ENCODE measurements around the gene RECQL. TPM values are rescaled to one million over a fixed set of nuclear protein-coding genes. Genes with fewer than 3 reads are reported as not detected.

RECQL gene
- total RNA-seq, 1 experiment from 2014 or later: 21.3 TPM

DNA sequence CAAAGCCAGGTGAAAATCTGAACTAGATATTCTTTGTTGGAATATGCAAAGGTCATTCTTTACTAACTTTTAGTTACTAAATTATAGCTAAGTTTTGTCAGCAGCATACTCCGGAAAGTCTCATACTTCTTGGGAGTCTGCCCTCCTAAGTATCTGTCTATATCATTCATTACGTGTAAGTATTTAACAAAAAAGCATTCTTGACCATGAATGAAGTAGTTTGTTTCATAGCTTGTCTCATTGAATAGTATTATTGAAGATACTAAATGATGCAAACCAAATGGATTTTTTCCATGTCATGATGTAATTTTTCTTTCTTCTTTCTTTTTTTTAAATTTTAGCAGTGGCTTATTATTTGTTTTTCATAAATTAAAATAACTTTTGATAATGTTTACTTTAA, 14.8 kb upstream of the RECQL start:
- H4K20me1 ChIP-seq (ENCODE audit: insufficient read depth): no peaks in the 10 kb centered on the region
- RAD21 ChIA-PET (ENCODE audit: low non-redundant PET in 1 of 2, low total read pairs in 2 of 2, uncharacterized antibody in 2 of 2, unreplicated experiment in 2 of 2): no interaction called here
- no peak for DNase-seq (ENCODE audit: low read depth, low spot score)
- no peaks in the 10 kb centered on the region for H3K79me2 ChIP-seq (ENCODE audit: insufficient read depth, low read length)
- ATAC-seq: no peak
- no peaks in the 10 kb centered on the region for H3K4me1 ChIP-seq (ENCODE audit: control insufficient read depth in 1 of 2, insufficient read depth in 2 of 2, low read length in 2 of 2)
- H3K9me2 ChIP-seq (ENCODE audit: insufficient read depth): no peaks in the 10 kb centered on the region
- no peaks in the 10 kb centered on the region for H3K27me3 ChIP-seq (ENCODE audit: insufficient read depth, low read length)
- H3K9ac ChIP-seq (ENCODE audit: low read length): no peak overlapping the region
- POLR2A ChIA-PET: no interaction called here
- CTCF ChIA-PET: no interaction called here
- no peak overlapping the region for H2AFZ ChIP-seq (ENCODE audit: low read depth, low read length, poor library complexity, severe bottlenecking)
- no peak overlapping the region for H3K27ac ChIP-seq (ENCODE audit: low read depth, low read length)
- TF ChIP-seq JUND (IDR thresholded peaks at IDR 0.05) (no peak), MAX (IDR thresholded peaks at IDR 0.05) (no peak), POLR2A (IDR thresholded peaks at IDR 0.05; ENCODE audit: borderline replicate concordance, extremely low read depth, insufficient read depth, insufficient read length) (no peak)
- intact Hi-C loops (cut with micrococcal nuclease): no loop called here
- no peaks in the 10 kb centered on the region for H3K9me3 ChIP-seq (ENCODE audit: control insufficient read depth in 1 of 2, insufficient read depth in 1 of 2, low read depth in 1 of 2, low read length in 2 of 2)
- no peak overlapping the region for H3K4me2 ChIP-seq (ENCODE audit: low read length)
- no TSS peak for BruUV-seq (replicated peaks)
- H3K4me3 ChIP-seq (replicated peaks in 1 of 2; ENCODE audit: low read depth in 1 of 2, low read length in 2 of 2): no peak overlapping the region
- peaks cover 0 to 5% of the 10 kb centered on the region in 2 experiments; a peak in 2 of 4 replicates for H3K36me3 ChIP-seq (ENCODE audit: control insufficient read depth in 1 of 2, insufficient read depth in 2 of 2, low read length in 2 of 2)

- TF ChIP-seq EZH2phosphoT487 (IDR thresholded peaks at IDR 0.05; ENCODE audit: borderline replicate concordance) (no peak), EZH2 (IDR thresholded peaks at IDR 0.05) (no peak), EGR1 (IDR thresholded peaks at IDR 0.05; ENCODE audit: low read depth) (no peak), ZFX (IDR thresholded peaks at IDR 0.05) (no peak), CEBPB (IDR thresholded peaks at IDR 0.05; ENCODE audit: low read depth) (no peak), ZNF274 (IDR thresholded peaks at IDR 0.05; ENCODE audit: low read depth, low read length) (no peak)
- TF ChIP-seq, protein P1, sequence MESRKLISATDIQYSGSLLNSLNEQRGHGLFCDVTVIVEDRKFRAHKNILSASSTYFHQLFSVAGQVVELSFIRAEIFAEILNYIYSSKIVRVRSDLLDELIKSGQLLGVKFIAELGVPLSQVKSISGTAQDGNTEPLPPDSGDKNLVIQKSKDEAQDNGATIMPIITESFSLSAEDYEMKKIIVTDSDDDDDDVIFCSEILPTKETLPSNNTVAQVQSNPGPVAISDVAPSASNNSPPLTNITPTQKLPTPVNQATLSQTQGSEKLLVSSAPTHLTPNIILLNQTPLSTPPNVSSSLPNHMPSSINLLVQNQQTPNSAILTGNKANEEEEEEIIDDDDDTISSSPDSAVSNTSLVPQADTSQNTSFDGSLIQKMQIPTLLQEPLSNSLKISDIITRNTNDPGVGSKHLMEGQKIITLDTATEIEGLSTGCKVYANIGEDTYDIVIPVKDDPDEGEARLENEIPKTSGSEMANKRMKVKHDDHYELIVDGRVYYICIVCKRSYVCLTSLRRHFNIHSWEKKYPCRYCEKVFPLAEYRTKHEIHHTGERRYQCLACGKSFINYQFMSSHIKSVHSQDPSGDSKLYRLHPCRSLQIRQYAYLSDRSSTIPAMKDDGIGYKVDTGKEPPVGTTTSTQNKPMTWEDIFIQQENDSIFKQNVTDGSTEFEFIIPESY (IDR thresholded peaks at IDR 0.05; ENCODE audit: extremely low read depth, insufficient replicate concordance, low read length): no peak
- TF ChIP-seq, protein P2, sequence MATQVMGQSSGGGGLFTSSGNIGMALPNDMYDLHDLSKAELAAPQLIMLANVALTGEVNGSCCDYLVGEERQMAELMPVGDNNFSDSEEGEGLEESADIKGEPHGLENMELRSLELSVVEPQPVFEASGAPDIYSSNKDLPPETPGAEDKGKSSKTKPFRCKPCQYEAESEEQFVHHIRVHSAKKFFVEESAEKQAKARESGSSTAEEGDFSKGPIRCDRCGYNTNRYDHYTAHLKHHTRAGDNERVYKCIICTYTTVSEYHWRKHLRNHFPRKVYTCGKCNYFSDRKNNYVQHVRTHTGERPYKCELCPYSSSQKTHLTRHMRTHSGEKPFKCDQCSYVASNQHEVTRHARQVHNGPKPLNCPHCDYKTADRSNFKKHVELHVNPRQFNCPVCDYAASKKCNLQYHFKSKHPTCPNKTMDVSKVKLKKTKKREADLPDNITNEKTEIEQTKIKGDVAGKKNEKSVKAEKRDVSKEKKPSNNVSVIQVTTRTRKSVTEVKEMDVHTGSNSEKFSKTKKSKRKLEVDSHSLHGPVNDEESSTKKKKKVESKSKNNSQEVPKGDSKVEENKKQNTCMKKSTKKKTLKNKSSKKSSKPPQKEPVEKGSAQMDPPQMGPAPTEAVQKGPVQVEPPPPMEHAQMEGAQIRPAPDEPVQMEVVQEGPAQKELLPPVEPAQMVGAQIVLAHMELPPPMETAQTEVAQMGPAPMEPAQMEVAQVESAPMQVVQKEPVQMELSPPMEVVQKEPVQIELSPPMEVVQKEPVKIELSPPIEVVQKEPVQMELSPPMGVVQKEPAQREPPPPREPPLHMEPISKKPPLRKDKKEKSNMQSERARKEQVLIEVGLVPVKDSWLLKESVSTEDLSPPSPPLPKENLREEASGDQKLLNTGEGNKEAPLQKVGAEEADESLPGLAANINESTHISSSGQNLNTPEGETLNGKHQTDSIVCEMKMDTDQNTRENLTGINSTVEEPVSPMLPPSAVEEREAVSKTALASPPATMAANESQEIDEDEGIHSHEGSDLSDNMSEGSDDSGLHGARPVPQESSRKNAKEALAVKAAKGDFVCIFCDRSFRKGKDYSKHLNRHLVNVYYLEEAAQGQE (IDR thresholded peaks at IDR 0.05; ENCODE audit: low read depth): no peak
- ChIA-PET CTCF (no interaction called here), RAD21 (ENCODE audit: low non-redundant PET in 1 of 2, low total read pairs in 2 of 2, uncharacterized antibody in 2 of 2, unreplicated experiment in 2 of 2) (no interaction called here), POLR2A (no interaction called here)
- Histone ChIP-seq H3K4me2 (ENCODE audit: low read length) (no peak overlapping the region), H3K9me3 (ENCODE audit: control insufficient read depth in 1 of 2, insufficient read depth in 1 of 2, low read depth in 1 of 2, low read length in 2 of 2) (no peaks in the 10 kb centered on the region), H3K9me2 (ENCODE audit: insufficient read depth) (no peaks in the 10 kb centered on the region), H3K27ac (ENCODE audit: low read depth, low read length) (no peak overlapping the region), H3K36me3 (ENCODE audit: control insufficient read depth in 1 of 2, insufficient read depth in 2 of 2, low read length in 2 of 2) (peaks cover 0 to 5% of the 10 kb centered on the region in 2 experiments; a peak in 1 of 4 replicates), H2AFZ (ENCODE audit: low read depth, low read length, poor library complexity, severe bottlenecking) (no peak overlapping the region), H4K20me1 (ENCODE audit: insufficient read depth) (no peaks in the 10 kb centered on the region), H3K4me1 (ENCODE audit: control insufficient read depth in 1 of 2, insufficient read depth in 2 of 2, low read length in 2 of 2) (no peaks in the 10 kb centered on the region), H3K79me2 (ENCODE audit: insufficient read depth, low read length) (peaks cover 51% of the 10 kb centered on the region), H3K27me3 (ENCODE audit: insufficient read depth, low read length) (no peaks in the 10 kb centered on the region), H3K4me3 (replicated peaks in 1 of 2; ENCODE audit: low read depth in 1 of 2, low read length in 2 of 2) (no peak overlapping the region), H3K9ac (ENCODE audit: low read length) (no peak overlapping the region)
- DNase-seq (ENCODE audit: low read depth, low spot score): no peak
- no TSS peak for BruUV-seq (replicated peaks)
- no peak for ATAC-seq
- intact Hi-C loops (cut with micrococcal nuclease): no loop called here
Observed at GRCh38 chr12:21509768-21510167, 8.3 kb upstream of the RECQL start.

Data from HCT116 (cell line).